Measurements from ENCODE around the gene TBC1D21. TPM values are rescaled to one million over a fixed set of nuclear protein-coding genes. Genes with fewer than 3 reads are reported as not detected.

The TBC1D21 gene
- total and polyA plus RNA-seq, 2 of the 8 experiments (the other 6 are each of a cell fraction or from before 2014, with no cell fraction given) = not detected

DNA sequence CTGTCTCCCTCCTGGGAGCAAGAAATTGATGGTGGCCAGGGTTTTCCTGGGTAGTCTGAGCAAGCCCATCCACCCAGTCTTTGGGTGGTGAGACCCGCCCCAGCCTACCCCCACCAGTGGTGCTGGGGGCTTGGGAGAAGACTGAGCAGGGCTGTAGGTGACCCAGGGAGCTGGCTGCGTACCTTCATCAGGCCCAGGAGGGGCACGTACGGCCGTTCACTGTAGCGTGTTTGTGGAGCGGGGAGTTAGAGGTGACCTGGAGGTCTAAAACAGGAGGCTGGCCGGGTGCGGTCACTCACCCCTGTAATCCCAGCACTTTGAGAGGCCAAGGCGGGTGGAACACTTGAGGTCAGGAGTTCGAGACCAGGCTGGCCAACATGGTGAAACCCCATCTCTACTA, 64.4 kb downstream of the TBC1D21 start:
- H3K9ac ChIP-seq (replicated peaks in 1 of 4; ENCODE audit: extremely low read depth in 1 of 4, low read depth in 3 of 4, low read length in 3 of 4) = no peak overlapping the region
- no peak overlapping the region for H2BK20ac ChIP-seq (ENCODE audit: low read length)
- no peaks in the 10 kb centered on the region for H3K23me2 ChIP-seq (ENCODE audit: low read depth, low read length)
- H2BK15ac ChIP-seq (ENCODE audit: low read length) = no peak overlapping the region
- WGBS, 2 experiments (ENCODE audit: extremely low coverage in 1 of 2, insufficient coverage in 1 of 2, insufficient read length in 1 of 2, insufficient replicate concordance in 2 of 2, low coverage in 1 of 2, low lambda C conversion rate in 2 of 2, missing lambda C conversion rate in 1 of 2) = 96% methylated on average over 11 of the region's 11 CpGs; no CpG with 5 or more reads in 1 of the 2 experiments
- peaks cover 0 to 2% of the 10 kb centered on the region in 2 experiments for H4K20me1 ChIP-seq (replicated peaks in 1 of 2; ENCODE audit: control insufficient read depth in 1 of 2, insufficient read depth in 2 of 2, low read length in 2 of 2)
- no peak overlapping the region for H2BK120ac ChIP-seq (replicated peaks; ENCODE audit: low read depth, low read length)
- no peak overlapping the region for H3K4me2 ChIP-seq (ENCODE audit: insufficient read depth in 1 of 2, low read depth in 2 of 2, low read length in 2 of 2)
- no peak overlapping the region for H3K27ac ChIP-seq (ENCODE audit: low read depth, low read length)
- no peak overlapping the region for H3K23ac ChIP-seq (ENCODE audit: insufficient read length)
- no peaks in the 10 kb centered on the region for H3K9me3 ChIP-seq (ENCODE audit: insufficient read depth in 2 of 2, low read depth in 1 of 2, low read length in 1 of 2)
- no peak overlapping the region for H2BK5ac ChIP-seq (ENCODE audit: low read depth, low read length)
- DNase-seq (ENCODE audit: low read depth in 1 of 2, low spot score in 2 of 2) = no peak
- no peak overlapping the region for H3K18ac ChIP-seq (ENCODE audit: extremely low read depth, low read length)
- H3K4me1 ChIP-seq (replicated peaks in 1 of 4; ENCODE audit: control insufficient read depth in 3 of 4, insufficient read depth in 4 of 4, low read length in 3 of 4) = peaks cover 0 to 3% (median 2%) of the 10 kb centered on the region in 4 experiments; a peak in 4 of 7 replicates
- TF ChIP-seq KDM5A (IDR thresholded peaks at IDR 0.05; ENCODE audit: low read length) (no peak), POLR2A (IDR thresholded peaks at IDR 0.05; ENCODE audit: control extremely low read depth in 1 of 2, low read depth in 2 of 2, low read length in 2 of 2) (no peak), SP4 (IDR thresholded peaks at IDR 0.05; ENCODE audit: low read length) (no peak), GABPA (IDR thresholded peaks at IDR 0.05; ENCODE audit: borderline replicate concordance, insufficient read depth, low read length) (no peak), POLR2AphosphoS5 (IDR thresholded peaks at IDR 0.05; ENCODE audit: low read depth, low read length) (no peak), CREB1 (IDR thresholded peaks at IDR 0.05) (no peak), TCF12 (IDR thresholded peaks at IDR 0.05; ENCODE audit: low read depth, low read length) (no peak), HDAC2 (IDR thresholded peaks at IDR 0.05; ENCODE audit: borderline replicate concordance in 1 of 2, low read depth in 2 of 2, low read length in 2 of 2) (no peak), CHD2 (IDR thresholded peaks at IDR 0.05; ENCODE audit: low read length) (no peak), KDM1A (IDR thresholded peaks at IDR 0.05; ENCODE audit: borderline replicate concordance, low read length) (no peak), GTF2F1 (IDR thresholded peaks at IDR 0.05; ENCODE audit: borderline replicate concordance, low read depth, low read length) (no peak), RXRA (IDR thresholded peaks at IDR 0.05; ENCODE audit: insufficient read depth, low read depth, low read length) (no peak), TAF1 (IDR thresholded peaks at IDR 0.05; ENCODE audit: low read depth, low read length) (no peak), RAD21 (IDR thresholded peaks at IDR 0.05 in 1 of 2, conservative IDR thresholded peaks at IDR 0.05 in 1 of 2; ENCODE audit: low read depth in 2 of 2, low read length in 2 of 2) (no peak), NRF1 (IDR thresholded peaks at IDR 0.05; ENCODE audit: low read depth, low read length) (no peak), ZNF274 (IDR thresholded peaks at IDR 0.05; ENCODE audit: borderline replicate concordance, extremely low read depth, low read length) (no peak)
- no peaks in the 10 kb centered on the region for H3K79me1 ChIP-seq (ENCODE audit: low read depth, low read length)
- ChIA-PET CTCF (ENCODE audit: partially characterized antibody) (interaction anchor here (0.5 to 5.8 kb wide), 9 partner anchors 8 to 326 kb away, joined by 3 to 31 read pairs (median 5); partner anchors contain the start of gene TBC1D21), POLR2A (ENCODE audit: partially characterized antibody) (interaction anchor here (1.8 kb wide), 1 partner anchor 10 kb away, joined by 9 read pairs; no protein-coding TSS in a partner anchor)
- H3K14ac ChIP-seq (ENCODE audit: insufficient read length) = no peak overlapping the region
- no peaks in the 10 kb centered on the region for H3K79me2 ChIP-seq (ENCODE audit: control insufficient read depth in 1 of 2, insufficient read depth in 2 of 2, low read length in 2 of 2)
- no peak overlapping the region for H3K56ac ChIP-seq (replicated peaks; ENCODE audit: insufficient read length, low read depth, low read length)
- no peak for FAIRE-seq
- H3K4me3 ChIP-seq (ENCODE audit: extremely low read depth in 1 of 4, insufficient read depth in 2 of 4, low read depth in 3 of 4, low read length in 4 of 4) = no peak overlapping the region
- H3K27me3 ChIP-seq (replicated peaks in 1 of 4; ENCODE audit: control insufficient read depth in 3 of 4, extremely low read depth in 1 of 4, insufficient read depth in 3 of 4, low read length in 3 of 4) = no peaks in the 10 kb centered on the region
- no peak overlapping the region for H2BK12ac ChIP-seq (ENCODE audit: low read depth, low read length)
- H2AK5ac ChIP-seq (ENCODE audit: low read depth, low read length) = no peak overlapping the region
- no peaks in the 10 kb centered on the region for H3K36me3 ChIP-seq (ENCODE audit: control insufficient read depth in 2 of 4, insufficient read depth in 4 of 4, low read length in 3 of 4)
- H3K4ac ChIP-seq (replicated peaks; ENCODE audit: insufficient read length, low read depth, low read length) = no peak overlapping the region
- no peak overlapping the region for H4K8ac ChIP-seq (ENCODE audit: extremely low read depth, insufficient read depth, low read length)
- no peak overlapping the region for H4K91ac ChIP-seq (replicated peaks; ENCODE audit: insufficient read length, low read length)
- H2AFZ ChIP-seq (ENCODE audit: low read length) = no peak overlapping the region
- H4K5ac ChIP-seq (ENCODE audit: insufficient read length, low read depth, low read length) = no peak overlapping the region

All from H1 (cell line).